ENCODE measurements around the gene CCL23.
"Not testable (repeated sequence)": the region's sequence is repeated elsewhere in the genome, so short reads cannot be mapped to it uniquely, and the experiment has no call there.

The CCL23 gene

DNA sequence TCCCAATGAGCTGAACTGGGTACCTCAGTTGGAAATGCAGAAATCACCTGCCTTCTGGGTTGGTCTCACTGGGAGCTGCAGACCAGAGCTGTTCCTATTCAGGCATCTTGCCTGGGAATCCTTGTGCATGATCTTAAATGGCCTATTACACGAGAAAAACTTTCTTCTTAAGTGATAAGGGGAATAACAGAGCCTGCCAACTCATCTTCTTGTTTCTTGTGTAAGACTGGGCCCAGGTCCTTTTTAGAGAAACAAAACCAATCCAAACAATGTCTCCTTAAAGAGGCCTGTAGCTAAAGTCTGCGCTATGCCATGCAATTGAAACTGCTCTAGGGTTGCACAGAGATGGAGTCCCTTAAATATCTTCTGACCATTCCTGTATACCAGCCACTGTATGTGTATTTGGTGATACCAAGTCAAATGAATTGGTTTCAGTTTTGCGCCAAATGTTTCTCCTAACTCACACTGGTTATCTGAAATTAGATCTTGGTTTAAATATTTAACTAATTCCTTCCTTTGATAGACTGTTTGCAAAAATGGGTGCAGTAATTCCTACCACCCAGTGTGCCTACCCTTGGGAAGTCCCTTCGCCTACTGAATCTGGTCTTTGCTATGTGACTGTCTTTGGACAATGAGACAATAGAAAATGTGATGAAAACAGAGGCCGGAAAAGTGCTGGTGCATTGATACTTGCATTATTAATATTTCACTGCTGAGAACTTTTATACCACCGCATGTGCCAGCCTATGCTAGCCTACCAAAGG lies 6.5 kb upstream of the CCL23 start:
- Histone ChIP-seq H3K4me3 (no peak overlapping the region), H3K9me3 (no peaks in the 10 kb centered on the region), H3K36me3 (replicated peaks) (no peaks in the 10 kb centered on the region), H3K4me1 (no peaks in the 10 kb centered on the region), H3K27me3 (ENCODE audit: low read depth) (0 out of 2 replicates have a peak, but pooled peaks cover 5% of the 10 kb centered on the region)
- no peak for DNase-seq (ENCODE audit: low spot score in 2 of 2)
- in situ Hi-C loops (cut with MboI; ENCODE audit: low sequenced_read_pairs), result no loop called here

- Histone ChIP-seq H3K27me3 (ENCODE audit: low read depth) (peaks cover 9% of the 10 kb centered on the region; the same call in 1 of the 2 replicates), H3K4me1 (no peaks in the 10 kb centered on the region), H3K4me3 (no peak overlapping the region), H3K36me3 (replicated peaks) (no peaks in the 10 kb centered on the region), H3K9me3 (no peaks in the 10 kb centered on the region)
- in situ Hi-C loops (cut with MboI; ENCODE audit: low sequenced_read_pairs), result no loop called here
- DNase-seq (ENCODE audit: low spot score in 2 of 2), result no peak
These were observed 1.7 kb upstream of the CCL23 start for GRCh38 chr17:36019423-36019822.

GRCh38 chr17:36016555-36016954 lies 1.2 kb downstream of the CCL23 start:
- no peaks in the 10 kb centered on the region for H3K9me3 ChIP-seq
- DNase-seq (ENCODE audit: low spot score in 2 of 2), result no peak
- in situ Hi-C loops (cut with MboI; ENCODE audit: low sequenced_read_pairs), result no loop called here

DNA sequence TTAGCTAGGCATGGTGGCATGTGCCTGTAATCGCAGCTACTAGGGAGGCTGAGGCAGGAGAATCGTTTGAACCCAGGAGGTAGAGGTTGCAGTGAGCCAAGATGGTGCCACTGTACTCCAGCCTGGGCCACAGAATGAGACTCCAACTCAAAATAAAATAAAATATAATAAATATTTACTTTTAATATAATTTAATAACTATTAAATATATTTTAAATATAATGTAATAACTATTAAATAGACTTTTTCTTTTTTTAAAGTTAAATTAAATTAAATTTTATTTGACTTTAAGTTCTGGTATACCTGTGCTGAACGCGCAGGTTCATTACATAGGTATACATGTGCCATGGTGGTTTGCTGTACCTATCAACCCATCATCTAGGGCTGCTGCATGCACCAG lies 1.9 kb downstream of the CCL23 start:
- H3K9me3 ChIP-seq; in situ Hi-C loops (cut with MboI; ENCODE audit: low sequenced_read_pairs); H3K4me1 ChIP-seq; DNase-seq (ENCODE audit: low spot score in 2 of 2); H3K36me3 ChIP-seq (replicated peaks); H3K27me3 ChIP-seq (ENCODE audit: low read depth); H3K4me3 ChIP-seq: not testable (repeated sequence)

More at GRCh38 chr17:36016555-36016954, 1.2 kb downstream of the CCL23 start:
- H3K4me1 ChIP-seq, result no peaks in the 10 kb centered on the region
- peaks cover 9% of the 10 kb centered on the region; the same call in 1 of the 2 replicates for H3K27me3 ChIP-seq (ENCODE audit: low read depth)
- H3K36me3 ChIP-seq (replicated peaks), result no peaks in the 10 kb centered on the region
- no peak overlapping the region for H3K4me3 ChIP-seq

- Histone ChIP-seq H3K36me3 (replicated peaks) (no peaks in the 10 kb centered on the region), H3K4me1 (no peaks in the 10 kb centered on the region), H3K4me3 (no peak overlapping the region), H3K9me3 (no peaks in the 10 kb centered on the region), H3K27me3 (ENCODE audit: low read depth) (peaks cover 9% of the 10 kb centered on the region; the same call in 1 of the 2 replicates)
- DNase-seq (ENCODE audit: low spot score in 2 of 2), result no peak
- in situ Hi-C loops (cut with MboI; ENCODE audit: low sequenced_read_pairs), result no loop called here
These were observed 2.8 kb downstream of the CCL23 start for GRCh38 chr17:36014946-36015345.

DNA sequence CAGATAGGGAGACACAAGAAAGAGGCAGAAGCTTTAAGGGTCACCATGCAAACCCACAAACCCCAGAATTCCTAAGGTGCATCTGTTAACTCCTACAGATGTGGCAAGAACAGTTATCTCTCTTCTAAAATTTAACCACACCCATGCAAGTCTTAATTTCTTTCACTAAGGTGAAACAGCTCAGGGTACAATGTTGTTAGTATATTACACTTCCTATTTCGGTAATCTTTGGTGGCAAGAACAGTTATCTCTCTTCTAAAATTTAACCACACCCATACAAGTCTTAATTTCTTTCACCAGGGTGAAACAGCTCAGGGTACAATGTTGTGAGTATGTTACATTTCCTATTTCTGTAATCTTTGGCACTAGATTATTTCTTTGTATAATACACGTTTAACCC lies 6.6 kb downstream of the CCL23 start:
- in situ Hi-C loops (cut with MboI; ENCODE audit: low sequenced_read_pairs), result no loop called here
- H3K4me3 ChIP-seq, result no peak overlapping the region
- no peak for DNase-seq (ENCODE audit: low spot score in 2 of 2)
- no peaks in the 10 kb centered on the region for H3K4me1 ChIP-seq
- H3K9me3 ChIP-seq, result no peaks in the 10 kb centered on the region
- no peaks in the 10 kb centered on the region for H3K27me3 ChIP-seq (ENCODE audit: low read depth)
- H3K36me3 ChIP-seq (replicated peaks), result no peaks in the 10 kb centered on the region

DNA sequence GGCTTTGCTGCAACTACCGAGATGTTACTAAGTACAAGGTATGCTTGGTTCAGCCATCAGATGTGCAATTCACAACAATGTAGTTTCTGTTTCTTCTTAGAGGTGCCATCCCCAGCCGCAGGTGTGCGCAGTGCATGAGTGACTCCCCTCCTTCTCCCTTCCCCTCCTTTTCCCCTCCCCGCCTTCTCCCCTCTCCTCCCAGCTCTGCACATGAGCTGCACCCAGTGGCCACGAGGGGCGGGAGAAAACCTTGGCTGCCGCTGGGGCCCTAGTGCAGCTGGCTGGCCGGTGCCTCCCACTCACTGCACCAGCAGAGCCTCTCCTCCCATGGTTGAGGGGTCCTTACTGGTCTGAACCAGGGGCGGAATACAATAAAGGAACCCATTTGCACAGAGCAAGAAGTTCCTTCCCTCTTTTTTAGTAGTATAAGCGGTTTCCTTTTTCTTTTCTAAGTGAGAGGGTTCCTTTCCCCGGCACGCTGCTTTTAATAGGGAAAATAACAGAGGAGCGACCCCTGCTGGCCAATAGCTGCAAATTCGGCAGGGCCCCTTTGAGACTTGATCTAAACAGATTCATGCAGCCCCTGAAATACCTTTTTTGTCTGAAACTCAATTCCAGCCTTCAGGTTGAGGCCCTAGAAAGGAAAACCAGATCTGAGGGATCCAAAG lies 8.6 kb downstream of the CCL23 start:
- no peaks in the 10 kb centered on the region for H3K4me1 ChIP-seq
- H3K36me3 ChIP-seq (replicated peaks), result no peaks in the 10 kb centered on the region
- H3K27me3 ChIP-seq (ENCODE audit: low read depth), result no peaks in the 10 kb centered on the region
- H3K4me3 ChIP-seq, result no peak overlapping the region
- DNase-seq (ENCODE audit: low spot score in 2 of 2), result peak; percentile 12 to 51
- in situ Hi-C loops (cut with MboI; ENCODE audit: low sequenced_read_pairs), result no loop called here
- no peaks in the 10 kb centered on the region for H3K9me3 ChIP-seq

GRCh38 chr17:36004594-36005108 lies 13.1 kb downstream of the CCL23 start:
- in situ Hi-C loops (cut with MboI; ENCODE audit: low sequenced_read_pairs), result no loop called here
- Histone ChIP-seq H3K27me3 (ENCODE audit: low read depth) (no peaks in the 10 kb centered on the region), H3K9me3 (no peaks in the 10 kb centered on the region), H3K4me3 (no peak overlapping the region), H3K4me1 (no peaks in the 10 kb centered on the region), H3K36me3 (replicated peaks) (no peaks in the 10 kb centered on the region)
- DNase-seq (ENCODE audit: low spot score in 2 of 2), result no peak

DNA sequence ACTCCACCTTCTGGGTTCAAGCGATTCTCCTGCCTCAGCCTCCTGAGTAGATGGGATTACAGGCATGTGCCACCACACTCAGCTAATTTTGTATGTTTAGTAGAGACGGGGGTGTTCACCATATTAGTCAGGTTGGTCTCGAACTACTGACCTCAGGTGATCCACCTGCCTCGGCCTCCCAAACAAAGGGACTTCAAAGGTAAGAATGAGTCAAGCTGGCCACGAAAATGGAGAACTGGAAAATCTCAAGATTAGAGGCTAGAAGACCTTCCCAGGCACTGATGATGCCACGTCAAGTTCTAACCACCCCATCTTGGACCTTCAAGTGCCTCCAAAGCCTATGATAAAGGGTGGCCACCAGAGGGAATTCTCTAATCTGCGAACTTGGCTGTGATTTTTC lies 15.1 kb downstream of the CCL23 start:
- DNase-seq (ENCODE audit: low spot score in 2 of 2), result no peak
- Histone ChIP-seq H3K4me1 (no peaks in the 10 kb centered on the region), H3K9me3 (no peaks in the 10 kb centered on the region), H3K4me3 (no peak overlapping the region), H3K36me3 (replicated peaks) (no peaks in the 10 kb centered on the region), H3K27me3 (ENCODE audit: low read depth) (no peaks in the 10 kb centered on the region)
- in situ Hi-C loops (cut with MboI; ENCODE audit: low sequenced_read_pairs), result no loop called here

- Histone ChIP-seq H3K27me3 (ENCODE audit: low read depth) (no peaks in the 10 kb centered on the region), H3K4me1 (no peaks in the 10 kb centered on the region), H3K9me3 (no peaks in the 10 kb centered on the region), H3K4me3 (no peak overlapping the region), H3K36me3 (replicated peaks) (no peaks in the 10 kb centered on the region)
- DNase-seq (ENCODE audit: low spot score in 2 of 2), result no peak
- in situ Hi-C loops (cut with MboI; ENCODE audit: low sequenced_read_pairs), result no loop called here
These were observed 15.7 kb downstream of the CCL23 start for GRCh38 chr17:36001862-36002603.

DNA sequence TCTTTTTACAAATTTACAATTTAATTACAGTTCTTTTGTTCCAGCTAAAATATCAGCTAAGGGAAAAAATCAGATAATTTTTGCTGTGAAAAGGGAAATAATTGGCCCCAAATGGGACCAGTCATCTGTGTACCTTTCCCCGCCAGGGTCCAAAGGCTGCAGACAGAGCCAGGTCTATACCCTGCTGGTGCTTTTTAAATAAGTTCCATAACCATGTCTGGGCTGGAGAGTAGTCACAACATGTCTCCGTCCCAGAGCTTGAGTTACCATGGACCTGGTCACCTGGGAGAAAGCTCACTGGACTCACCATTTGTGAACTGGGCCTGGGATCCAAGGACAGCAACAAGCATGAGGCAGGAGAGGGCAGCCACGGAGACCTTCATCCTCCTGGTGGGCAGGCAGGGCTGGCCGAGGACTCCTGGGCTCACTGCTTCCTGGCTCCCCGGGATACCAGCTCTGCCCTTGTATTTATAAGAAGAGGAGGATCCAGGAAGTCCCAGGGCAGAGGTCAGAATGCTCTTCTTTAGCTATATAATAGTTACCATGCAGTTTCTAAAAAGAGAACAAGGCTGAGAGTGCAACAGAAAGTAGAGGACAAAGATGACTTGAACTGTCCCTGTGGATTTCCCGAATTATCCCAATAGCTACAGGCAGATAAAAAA lies 16.5 kb downstream of the CCL23 start, which contains the start of gene CCL15:
Gene CCL15, minus strand, starts transcription at position 444 of the 662 bp plus-strand sequence. Its CDS starts 61 bp downstream, at position 383.
- in situ Hi-C loops (cut with MboI; ENCODE audit: low sequenced_read_pairs), result no loop called here
- DNase-seq (ENCODE audit: low spot score in 2 of 2), result no peak
- Histone ChIP-seq H3K4me3 (no peak within 1 kb of the TSS), H3K4me1 (no peaks in the 10 kb centered on the region), H3K27me3 (ENCODE audit: low read depth) (no peaks in the 10 kb centered on the region), H3K36me3 (replicated peaks) (no peaks in the 10 kb centered on the region), H3K9me3 (no peaks in the 10 kb centered on the region)

DNA sequence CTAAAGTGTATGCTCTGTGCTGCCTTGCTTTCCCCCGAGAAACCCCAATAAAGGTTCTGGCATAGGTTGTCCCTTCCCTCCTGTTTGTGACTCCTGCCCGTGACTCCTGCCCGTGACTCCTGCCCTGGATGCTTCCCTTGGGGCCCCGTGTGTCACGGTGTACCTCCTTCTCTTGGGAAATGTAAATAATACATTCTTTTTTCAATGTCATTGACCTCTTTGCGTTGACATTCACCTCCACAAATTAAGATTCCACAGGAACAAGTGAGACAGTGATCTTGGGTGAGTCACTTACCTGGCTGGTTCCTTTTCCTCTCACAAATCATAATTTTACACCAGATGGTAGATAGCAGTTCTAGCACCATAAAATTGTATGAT lies 17.1 kb downstream of the CCL23 start:
- Histone ChIP-seq H3K4me1 (no peaks in the 10 kb centered on the region), H3K9me3 (no peaks in the 10 kb centered on the region), H3K36me3 (replicated peaks) (no peaks in the 10 kb centered on the region), H3K4me3 (no peak overlapping the region), H3K27me3 (ENCODE audit: low read depth) (no peaks in the 10 kb centered on the region)
- DNase-seq (ENCODE audit: low spot score in 2 of 2), result no peak
- in situ Hi-C loops (cut with MboI; ENCODE audit: low sequenced_read_pairs), result no loop called here

DNA sequence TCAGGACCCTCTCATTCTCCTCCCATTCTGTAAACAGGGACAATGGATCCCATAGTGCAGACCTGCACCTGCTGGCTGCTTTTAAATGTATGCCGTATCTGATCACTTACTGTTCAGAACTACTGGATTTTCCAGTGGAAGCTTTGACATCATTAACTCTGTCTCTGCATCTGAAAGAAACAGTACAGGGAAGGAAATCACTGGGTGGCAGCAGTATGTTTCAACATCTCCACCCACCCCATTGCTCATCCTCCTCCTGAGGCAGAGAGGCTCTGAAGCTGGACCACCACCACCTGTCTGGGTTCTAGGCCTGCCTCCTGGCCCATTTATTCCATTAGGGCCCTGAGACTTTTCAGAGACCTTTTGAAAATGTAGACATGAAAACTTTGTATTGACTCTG lies 19.0 kb downstream of the CCL23 start:
- Histone ChIP-seq H3K4me1 (no peaks in the 10 kb centered on the region), H3K27me3 (ENCODE audit: low read depth) (0 out of 2 replicates have a peak, but pooled peaks cover 3% of the 10 kb centered on the region), H3K36me3 (replicated peaks) (no peaks in the 10 kb centered on the region), H3K9me3 (no peaks in the 10 kb centered on the region), H3K4me3 (no peak overlapping the region)
- no peak for DNase-seq (ENCODE audit: low spot score in 2 of 2)
- in situ Hi-C loops (cut with MboI; ENCODE audit: low sequenced_read_pairs), result no loop called here
